Karpas-422 (cell line): Measurements from ENCODE around the gene TUSC1. TPM values are rescaled to one million over a fixed set of nuclear protein-coding genes. Genes with fewer than 3 reads are reported as not detected.
"Not testable (repeated sequence)": the region's sequence is repeated elsewhere in the genome, so short reads cannot be mapped to it uniquely, and the experiment has no call there.

Source experiments
- DNase-seq: peaks from one replicate; pipeline ENCODE4 v3.0.0-alpha.2; 2015
- H2AFZ ChIP-seq: fragments of 200-600 bp; sonication (generic); 2 replicates; pipeline ENCODE4 v1.6.1; 2014; ENCODE audit warnings: antibody characterized with exemption, low read length, mixed read lengths
- H3K27ac ChIP-seq: fragments of 200-600 bp; sonication (generic); 2 replicates; pipeline ENCODE4 v1.5.1; 2014; ENCODE audit warnings: mild to moderate bottlenecking, low read length, moderate library complexity
- H3K27me3 ChIP-seq: fragments of 200-600 bp; sonication (generic); 2 replicates; pipeline ENCODE4 v1.6.1; 2014; ENCODE audit warnings: low read length, mixed read lengths
- H3K36me3 ChIP-seq: fragments of 200-600 bp; sonication (generic); 2 replicates; pipeline ENCODE4 v1.6.1; 2014; ENCODE audit warnings: low read length, mixed read lengths; ENCODE audit not compliant: insufficient read depth
- H3K4me1 ChIP-seq: fragments of 200-600 bp; sonication (generic); 2 replicates; pipeline ENCODE4 v1.6.1; 2014; ENCODE audit warnings: mild to moderate bottlenecking, low read length, mixed read lengths
- H3K4me2 ChIP-seq: fragments of 200-600 bp; sonication (generic); 2 replicates; pipeline ENCODE4 v1.6.1; 2014; ENCODE audit warnings: low read length, low read depth, mild to moderate bottlenecking; ENCODE audit not compliant: poor library complexity, severe bottlenecking
- H3K4me3 ChIP-seq: fragments of 200-600 bp; sonication (generic); 2 replicates; pipeline ENCODE4 v1.5.1; 2014; ENCODE audit warnings: mild to moderate bottlenecking, antibody characterized with exemption, low read length, mixed read lengths
- H3K79me2 ChIP-seq: fragments of 200-600 bp; sonication (generic); 2 replicates; pipeline ENCODE4 v1.6.1; 2014; ENCODE audit warnings: mild to moderate bottlenecking, low read length, mixed read lengths
- H3K9ac ChIP-seq: fragments of 200-600 bp; sonication (generic); 2 replicates; pipeline ENCODE4 v1.6.0; 2014; ENCODE audit warnings: low read length
- H3K9me2 ChIP-seq: fragments of 200-600 bp; sonication (generic), shearing (Covaris generic); replicated peaks from 2 replicates; pipeline ENCODE4 v1.6.0; 2014; ENCODE audit warnings: mild to moderate bottlenecking, low read length, moderate library complexity; ENCODE audit not compliant: insufficient read depth
- H3K9me3 ChIP-seq: fragments of 300-700, 200-600 bp; sonication (generic); 2 replicates; pipeline ENCODE4 v1.6.1; 2014; ENCODE audit warnings: low read length, mixed read lengths
- H4K20me1 ChIP-seq: fragments of 200-600 bp; sonication (generic); 2 replicates; pipeline ENCODE4 v1.6.1; 2014; ENCODE audit warnings: mild to moderate bottlenecking, antibody characterized with exemption, low read length, low read depth; ENCODE audit not compliant: insufficient read depth
- total RNA-seq: library from RNA; depleted of rRNA; stranded (reverse); fragments of >200 nt; shearing (Covaris generic); gene quantifications from 2 replicates; pipeline ENCODE4 v1.2.3, GENCODE V29; 2014; ENCODE audit warnings: low replicate concordance

Gene TUSC1
- total RNA-seq, 1 experiment from 2014 or later: not detected

DNA sequence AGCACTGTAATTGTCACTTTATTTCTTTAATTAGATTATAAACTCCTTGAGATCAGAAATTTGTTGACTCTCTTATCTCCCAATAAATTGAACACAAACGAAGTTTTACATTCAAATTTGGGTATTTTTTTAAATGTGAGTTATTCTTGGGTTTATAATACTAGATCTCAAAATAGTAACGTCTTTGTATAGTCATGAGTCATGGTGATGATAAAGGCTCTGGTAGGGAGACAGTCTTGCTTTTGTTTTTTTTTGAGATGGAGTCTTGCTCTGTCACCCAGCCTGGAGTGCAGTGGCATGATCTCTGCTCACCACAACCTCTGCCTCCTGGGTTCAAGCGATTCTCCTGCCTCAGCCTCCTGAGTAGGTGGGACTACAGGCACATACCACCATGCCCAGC lies 22.7 kb upstream of the TUSC1 start:
- H3K79me2 ChIP-seq, H3K27ac ChIP-seq, H3K9me2 ChIP-seq, H3K9ac ChIP-seq, H3K9me3 ChIP-seq, DNase-seq, H3K36me3 ChIP-seq, H3K4me2 ChIP-seq, H3K4me3 ChIP-seq, H2AFZ ChIP-seq, H4K20me1 ChIP-seq, H3K27me3 ChIP-seq, H3K4me1 ChIP-seq: not testable (repeated sequence)

- no peak for DNase-seq
- Histone ChIP-seq H3K4me1 (no peaks in the 10 kb centered on the region), H3K27ac (no peak overlapping the region), H3K79me2 (no peaks in the 10 kb centered on the region), H4K20me1 (no peaks in the 10 kb centered on the region), H3K4me3 (no peak overlapping the region), H3K4me2 (no peak overlapping the region), H3K36me3 (no peaks in the 10 kb centered on the region), H3K9me3 (peaks cover 6% of the 10 kb centered on the region), H3K9me2 (no peaks in the 10 kb centered on the region), H2AFZ (no peak overlapping the region), H3K27me3 (no peaks in the 10 kb centered on the region), H3K9ac (no peak overlapping the region)
Measured at GRCh38 chr9:25700430-25700829, 22.2 kb upstream of the TUSC1 start.

GRCh38 chr9:25691786-25692185 lies 13.5 kb upstream of the TUSC1 start:
- Histone ChIP-seq H3K36me3 (no peaks in the 10 kb centered on the region), H3K27ac (no peak overlapping the region), H3K4me1 (no peaks in the 10 kb centered on the region), H2AFZ (no peak overlapping the region), H3K9ac (no peak overlapping the region), H3K9me2 (no peaks in the 10 kb centered on the region), H3K4me3 (no peak overlapping the region), H4K20me1 (no peaks in the 10 kb centered on the region), H3K4me2 (no peak overlapping the region), H3K79me2 (no peaks in the 10 kb centered on the region), H3K27me3 (no peaks in the 10 kb centered on the region), H3K9me3 (peaks cover 6% of the 10 kb centered on the region; the same call in 1 of the 2 replicates)
- DNase-seq: no peak

GRCh38 chr9:25684321-25684720 lies 6.1 kb upstream of the TUSC1 start:
- peaks cover 6% of the 10 kb centered on the region; the same call in 1 of the 2 replicates for H3K9me3 ChIP-seq
- H4K20me1 ChIP-seq: no peaks in the 10 kb centered on the region
- H3K27ac ChIP-seq: no peak overlapping the region

DNA sequence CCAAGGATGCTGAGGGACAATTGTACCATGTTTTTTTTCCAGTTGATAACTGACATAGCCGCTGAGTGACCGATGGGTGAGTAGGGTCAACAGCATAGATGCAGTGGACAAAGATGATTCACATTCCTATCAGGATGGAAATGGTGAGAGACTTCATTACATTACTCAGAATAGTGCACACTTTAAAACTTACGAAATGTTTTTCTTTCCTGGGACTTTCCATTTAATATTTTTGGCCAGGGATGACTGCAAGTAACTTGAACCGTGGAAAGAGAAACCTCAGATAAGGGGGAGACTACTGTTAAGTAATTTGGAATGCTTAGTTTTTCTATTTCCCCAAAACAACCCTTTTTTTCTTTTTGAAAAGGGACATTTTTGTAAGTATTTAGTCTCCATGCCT lies 3.0 kb upstream of the TUSC1 start:
- no peak overlapping the region for H2AFZ ChIP-seq
- H3K27me3 ChIP-seq: no peaks in the 10 kb centered on the region
- peaks cover 6% of the 10 kb centered on the region; the same call in 1 of the 2 replicates for H3K9me3 ChIP-seq
- no peaks in the 10 kb centered on the region for H3K4me1 ChIP-seq
- H4K20me1 ChIP-seq: no peaks in the 10 kb centered on the region
- no peak overlapping the region for H3K27ac ChIP-seq
- H3K9ac ChIP-seq: no peak overlapping the region
- no peak overlapping the region for H3K4me3 ChIP-seq
- no peaks in the 10 kb centered on the region for H3K36me3 ChIP-seq
- H3K79me2 ChIP-seq: no peaks in the 10 kb centered on the region
- no peak for DNase-seq
- no peak overlapping the region for H3K4me2 ChIP-seq
- H3K9me2 ChIP-seq: no peaks in the 10 kb centered on the region

More at GRCh38 chr9:25684321-25684720, 6.1 kb upstream of the TUSC1 start:
- Histone ChIP-seq H3K79me2 (no peaks in the 10 kb centered on the region), H3K4me1 (no peaks in the 10 kb centered on the region), H3K9me2 (no peaks in the 10 kb centered on the region), H3K36me3 (no peaks in the 10 kb centered on the region), H3K4me3 (no peak overlapping the region), H3K4me2 (no peak overlapping the region), H3K9ac (no peak overlapping the region), H3K27me3 (no peaks in the 10 kb centered on the region), H2AFZ (no peak overlapping the region)
- DNase-seq: no peak

DNA sequence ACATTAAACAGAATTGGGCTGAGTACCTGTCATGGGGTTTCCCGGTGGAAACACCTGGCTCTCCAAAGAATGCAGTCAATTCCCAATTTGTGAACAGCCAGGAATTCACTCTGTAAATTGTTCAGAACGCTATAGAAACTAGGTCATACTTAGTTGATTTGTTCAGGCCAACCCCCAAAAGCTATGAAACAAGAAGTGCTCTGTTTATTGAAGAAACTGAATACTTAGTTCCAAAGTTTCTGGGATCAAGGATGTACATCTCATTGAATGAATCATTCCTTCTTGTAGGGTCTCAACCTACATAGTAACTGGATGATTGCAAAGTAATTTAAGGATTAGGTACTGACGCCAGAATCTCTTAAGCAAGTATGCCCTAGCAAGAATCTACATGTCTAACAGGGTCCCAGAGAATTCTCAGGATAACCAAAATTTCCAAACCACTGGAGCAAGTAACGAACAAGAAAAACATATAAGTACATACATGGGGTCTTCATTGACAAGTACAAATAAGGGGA lies 659 bp upstream of the TUSC1 start:
- no peaks in the 10 kb centered on the region for H3K79me2 ChIP-seq
- H2AFZ ChIP-seq: no peak overlapping the region
- no peak overlapping the region for H3K4me3 ChIP-seq
- no peak overlapping the region for H3K27ac ChIP-seq
- H4K20me1 ChIP-seq: no peaks in the 10 kb centered on the region
- H3K9me2 ChIP-seq: no peaks in the 10 kb centered on the region
- DNase-seq: no peak
- H3K4me2 ChIP-seq: no peak overlapping the region
- H3K36me3 ChIP-seq: no peaks in the 10 kb centered on the region
- H3K9me3 ChIP-seq: peaks cover 8% of the 10 kb centered on the region; the same call in 1 of the 2 replicates
- no peaks in the 10 kb centered on the region for H3K27me3 ChIP-seq
- H3K4me1 ChIP-seq: no peaks in the 10 kb centered on the region
- H3K9ac ChIP-seq: no peak overlapping the region

- Histone ChIP-seq H3K9me3 (peaks cover 8% of the 10 kb centered on the region; the same call in 1 of the 2 replicates), H3K36me3 (no peaks in the 10 kb centered on the region), H3K27me3 (no peaks in the 10 kb centered on the region), H2AFZ (no peak overlapping the region), H3K4me1 (no peaks in the 10 kb centered on the region), H4K20me1 (no peaks in the 10 kb centered on the region), H3K4me2 (no peak overlapping the region), H3K9me2 (no peaks in the 10 kb centered on the region), H3K27ac (no peak overlapping the region), H3K4me3 (no peak overlapping the region), H3K9ac (no peak overlapping the region), H3K79me2 (no peaks in the 10 kb centered on the region)
- no peak for DNase-seq
Measured at GRCh38 chr9:25677301-25678146, 720 bp downstream of the TUSC1 start.

GRCh38 chr9:25675858-25676257 lies 2.4 kb downstream of the TUSC1 start:
- H3K9me3 ChIP-seq, H3K27ac ChIP-seq, H3K4me3 ChIP-seq, H3K4me2 ChIP-seq, H3K9me2 ChIP-seq, H3K4me1 ChIP-seq, H3K79me2 ChIP-seq, H3K27me3 ChIP-seq, H3K9ac ChIP-seq, DNase-seq, H4K20me1 ChIP-seq, H3K36me3 ChIP-seq, H2AFZ ChIP-seq: not testable (repeated sequence)
